Body of pancreas (tissue), 4 donors: ENCODE measurements around the gene NKX2-4. TPM values are rescaled to one million over a fixed set of nuclear protein-coding genes. Genes with fewer than 3 reads are reported as not detected.

ENCODE experiments used
- ATAC-seq: fragments of 150-250 bp; one replicate; pipeline ENCODE4 v1.9.1; 2016
- DNase-seq, 4 donors: peaks; one replicate each; pipeline ENCODE4 v3.0.0-alpha.2; 2019
- H3K27ac ChIP-seq, 4 donors: fragments of 200-600 bp; sonication (generic); 1 replicate in 3 of 4; 2 replicates in 1 of 4; pipeline versions ENCODE4 v1.5.1 to v1.6.1; 2016 to 2019; ENCODE audit warnings: mild to moderate bottlenecking in 1 of 4, mixed read lengths in 1 of 4, moderate library complexity in 1 of 4
- H3K27me3 ChIP-seq, 2 donors: fragments of 200-600 bp; sonication (generic); one replicate each; pipeline ENCODE4 v1.6.0; 2016; ENCODE audit warnings: mild to moderate bottlenecking in 1 of 2
- H3K36me3 ChIP-seq, 2 donors: fragments of 200-600 bp; sonication (generic); replicated peaks in 1 of 2; 2 replicates each; pipeline ENCODE4 v1.5.1; 2016; ENCODE audit warnings: low read depth in 2 of 2; ENCODE audit not compliant: insufficient read depth in 1 of 2
- H3K4me1 ChIP-seq: fragments of 200-600 bp; sonication (generic); one replicate; pipeline ENCODE4 v1.6.0; 2016
- H3K4me3 ChIP-seq, 2 donors: fragments of 200-600 bp; sonication (generic); 1 replicate in 1 of 2; 2 replicates in 1 of 2; pipeline ENCODE4 v1.5.1; 2016 to 2019
- H3K9me3 ChIP-seq, 3 donors: fragments of 200-600 bp; sonication (generic); 1 replicate in 2 of 3; 2 replicates in 1 of 3; pipeline ENCODE4 v1.5.1; 2016
- CTCF ChIP-seq, 7 experiments: fragments of 450-650 bp in 4 of 7; fragments of 200-600 bp in 3 of 7; sonication (generic) in 3 of 7; IDR thresholded peaks; one replicate each; pipeline ENCODE4 v1.5.1; 2016 to 2019; ENCODE audit warnings: antibody characterized with exemption in 7 of 7
- POLR2A ChIP-seq, 3 donors: fragments of 450-650 bp; IDR thresholded peaks; one replicate each; pipeline ENCODE4 v1.6.1; 2016; ENCODE audit warnings: antibody characterized with exemption in 3 of 3, mild to moderate bottlenecking in 2 of 3
- WGBS, 2 donors: methylation state at CpG; one replicate each; pipeline ENCODE4 v1.1.5; 2017; 5-methylcytosine and 5-hydroxymethylcytosine counted together
- intact Hi-C: fragments of 100-400 bp; cut with DNase I; formaldehyde crosslinking; loops from one replicate; pipeline ENCODE4 v1.15.1; 2023
- total RNA-seq, 2 donors: library from RNA; depleted of rRNA; stranded (reverse); fragments of >200 nt; gene quantifications; one replicate each; pipeline ENCODE4 v1.1.0, GENCODE V29; 2016

The NKX2-4 gene
- total RNA-seq, 2 donors from 2014 or later: not detected

- 35 to 47% methylated on average over 32 to 57 of the region's 61 CpGs for WGBS, 2 donors
- H3K27ac ChIP-seq: no peak overlapping the region
- TF ChIP-seq CTCF (IDR thresholded peaks at IDR 0.05): no peak
- no peak for TF ChIP-seq POLR2A (IDR thresholded peaks at IDR 0.05)
- H3K36me3 ChIP-seq: peaks cover 3 to 6% of the 10 kb centered on the region in 2 donors
- peaks cover 0 to 32% of the 10 kb centered on the region in 2 donors for H3K27me3 ChIP-seq
- no peak overlapping the region for H3K4me3 ChIP-seq
- H3K9me3 ChIP-seq: no peaks in the 10 kb centered on the region
- ATAC-seq: no peak
- intact Hi-C loops: no loop called here
- no peak for DNase-seq
- peaks cover 10% of the 10 kb centered on the region for H3K4me1 ChIP-seq
Observed at GRCh38 chr20:21391185-21391971, 5.9 kb downstream of the NKX2-4 start.

- DNase-seq: no peak
- peaks cover 4% of the 10 kb centered on the region for H3K4me1 ChIP-seq
- no peak overlapping the region for H3K4me3 ChIP-seq
- no peak overlapping the region for H3K27ac ChIP-seq
- H3K27me3 ChIP-seq: peaks cover 0 to 26% of the 10 kb centered on the region in 2 donors
- H3K36me3 ChIP-seq: peaks cover 3 to 8% of the 10 kb centered on the region in 2 donors
- WGBS, 2 donors: 97% methylated on average over 7 of the region's 7 CpGs
- ATAC-seq: no peak
- intact Hi-C loops: no loop called here
- no peaks in the 10 kb centered on the region for H3K9me3 ChIP-seq
- TF ChIP-seq POLR2A (IDR thresholded peaks at IDR 0.05): no peak
- TF ChIP-seq CTCF (IDR thresholded peaks at IDR 0.05): no peak
Observed at GRCh38 chr20:21390768-21391167, 6.6 kb downstream of the NKX2-4 start.

GRCh38 chr20:21389368-21389767 is 8.0 kb downstream of the NKX2-4 start:
- 0% methylated on average over 1 of the region's 1 CpG for WGBS, 2 donors
- Histone ChIP-seq H3K4me1 (no peaks in the 10 kb centered on the region), H3K27me3 (peaks cover 0 to 15% of the 10 kb centered on the region in 2 donors), H3K4me3 (no peak overlapping the region), H3K27ac (no peak overlapping the region), H3K9me3 (no peaks in the 10 kb centered on the region), H3K36me3 (peaks cover 3 to 8% of the 10 kb centered on the region in 2 donors)
- intact Hi-C loops: no loop called here
- DNase-seq (no peak), ATAC-seq (no peak)
- TF ChIP-seq CTCF (IDR thresholded peaks at IDR 0.05): no peak
- no peak for TF ChIP-seq POLR2A (IDR thresholded peaks at IDR 0.05)

- DNase-seq: no peak
- H3K9me3 ChIP-seq: no peaks in the 10 kb centered on the region
- ATAC-seq: no peak
- no peak overlapping the region for H3K27ac ChIP-seq
- intact Hi-C loops: no loop called here
- peaks cover 3 to 9% of the 10 kb centered on the region in 2 donors for H3K36me3 ChIP-seq
- H3K27me3 ChIP-seq: peaks cover 0 to 12% of the 10 kb centered on the region in 2 donors
- WGBS, 2 donors: 81 to 90% methylated on average over 1 of the region's 1 CpG
- no peak overlapping the region for H3K4me3 ChIP-seq
- H3K4me1 ChIP-seq: no peaks in the 10 kb centered on the region
- no peak for TF ChIP-seq CTCF (IDR thresholded peaks at IDR 0.05)
- no peak for TF ChIP-seq POLR2A (IDR thresholded peaks at IDR 0.05)
Observed at GRCh38 chr20:21388566-21388965, 8.8 kb downstream of the NKX2-4 start.

- Histone ChIP-seq H3K27ac (no peak overlapping the region), H3K4me1 (no peaks in the 10 kb centered on the region), H3K27me3 (peaks cover 0 to 8% of the 10 kb centered on the region in 2 donors), H3K9me3 (no peaks in the 10 kb centered on the region), H3K36me3 (peaks cover 3 to 13% of the 10 kb centered on the region in 2 donors), H3K4me3 (no peak overlapping the region)
- no peak for ATAC-seq
- DNase-seq: no peak
- TF ChIP-seq CTCF (IDR thresholded peaks at IDR 0.05): no peak
- TF ChIP-seq POLR2A (IDR thresholded peaks at IDR 0.05): no peak
- intact Hi-C loops: no loop called here
Observed at GRCh38 chr20:21387528-21387927, 9.8 kb downstream of the NKX2-4 start.
